Stimulated activated naive CD8-positive, alpha-beta T cell treated with anti-CD3 and anti-CD28 coated beads, Interleukin-15, amount 100 ng/mL, for 72 hours (primary cell): Measurements from ENCODE around the gene LETM1.

ENCODE experiments used
- ATAC-seq: fragments of 150-1000 bp; cut with Tn5 transposase; 2 replicates; pipeline ENCODE4 v1.10.0; 2021; ENCODE audit warnings: mild to moderate bottlenecking, moderate library complexity
- DNase-seq, 2 donors: peaks; one replicate each; pipeline ENCODE4 v3.0.0; 2021 to 2022
- H3K27ac Mint-ChIP-seq, 2 donors: one replicate each; pipeline ENCODE4 v1.8.0; 2022; ENCODE audit warnings: mild to moderate bottlenecking in 2 of 2, mixed read lengths in 2 of 2, moderate library complexity in 2 of 2
- H3K27me3 Mint-ChIP-seq: one replicate; pipeline ENCODE4 v1.8.0; 2022; ENCODE audit warnings: mixed read lengths
- H3K4me1 Mint-ChIP-seq: one replicate; pipeline ENCODE4 v1.8.0; 2022; ENCODE audit warnings: mild to moderate bottlenecking, mixed read lengths
- H3K4me3 Mint-ChIP-seq, 2 donors: one replicate each; pipeline ENCODE4 v1.8.0; 2022; ENCODE audit warnings: mild to moderate bottlenecking in 2 of 2, mixed read lengths in 2 of 2, moderate library complexity in 1 of 2
- H3K9me3 Mint-ChIP-seq, 2 donors: one replicate each; pipeline ENCODE4 v1.8.0; 2022; ENCODE audit warnings: mixed read lengths in 2 of 2

LETM1 gene

DNA sequence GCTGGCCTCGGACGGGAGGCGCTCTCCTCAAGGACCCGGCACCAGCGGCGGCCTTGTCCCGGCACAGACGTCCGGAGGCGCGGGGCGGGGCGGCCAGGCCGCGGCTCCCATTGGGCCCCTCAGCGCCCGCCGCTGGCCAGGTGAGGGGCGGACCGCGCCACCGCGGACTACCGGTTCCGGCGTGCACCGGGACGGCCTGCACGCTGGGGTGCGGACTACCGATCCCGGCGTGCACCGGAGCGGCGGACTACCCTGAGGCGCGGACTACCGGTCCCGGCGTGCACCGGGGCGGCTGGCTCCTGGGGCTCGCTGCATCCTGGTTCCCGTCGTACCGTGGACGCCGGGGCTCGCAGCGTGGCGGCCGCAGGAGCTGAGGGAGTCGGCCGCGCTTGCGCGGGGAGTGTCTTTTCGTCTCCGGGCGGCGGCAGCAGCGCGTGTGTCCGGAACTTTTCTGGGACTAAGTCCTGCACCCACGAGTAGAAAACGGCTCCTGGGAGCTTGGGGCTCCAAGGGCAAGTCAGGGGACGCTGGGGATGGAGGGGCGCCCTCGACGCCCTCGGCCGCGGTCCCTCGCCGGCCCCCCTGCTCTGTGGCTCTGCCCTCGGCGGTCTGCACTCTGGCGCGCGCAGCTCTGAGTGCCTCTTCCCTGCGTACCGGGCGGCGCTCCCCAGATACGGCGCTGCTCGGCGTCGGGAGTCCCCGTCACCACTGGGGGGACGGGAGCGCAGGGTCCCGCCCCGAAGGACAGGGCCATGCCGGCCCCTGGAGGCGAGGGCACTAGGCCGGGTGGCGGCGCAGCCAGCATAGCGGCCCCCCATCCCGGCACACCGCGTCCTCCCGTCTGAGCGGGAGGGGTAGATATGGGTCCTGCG, at the start of gene LETM1:
Gene LETM1, minus strand, starts transcription at position 86 of the 872 bp plus-strand sequence. CDS start 206 bp downstream, outside the sequence.
- ATAC-seq (peak; percentile 97), DNase-seq (peak; percentile 88 to 92)
- Mint-ChIP-seq H3K4me1 (peaks cover 51% of the 10 kb centered on the region), H3K27me3 (no peaks in the 10 kb centered on the region), H3K4me3 (peak within 1 kb of the TSS; percentile 84 to 90), H3K9me3 (no peaks in the 10 kb centered on the region), H3K27ac (peak within 1 kb of the TSS; percentile 52 to 91)

DNA sequence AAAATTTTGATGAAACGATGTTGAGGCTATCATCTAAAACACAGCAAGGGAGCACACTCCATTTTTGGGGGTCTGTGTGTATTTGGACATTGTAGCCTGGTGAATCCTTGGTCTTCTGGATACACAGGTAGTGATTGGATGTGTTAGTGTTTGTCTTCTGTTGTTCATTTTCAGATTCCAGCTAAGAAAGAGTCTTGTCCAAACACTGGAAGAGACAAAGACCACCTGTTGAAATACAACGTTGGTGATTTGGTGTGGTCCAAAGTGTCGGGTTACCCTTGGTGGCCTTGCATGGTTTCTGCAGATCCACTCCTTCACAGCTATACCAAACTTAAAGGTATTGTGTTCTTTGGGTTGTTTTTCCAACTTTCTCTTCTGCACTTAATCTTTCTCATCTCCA, 48.1 kb upstream of the LETM1 start:
- Mint-ChIP-seq H3K9me3 (no peaks in the 10 kb centered on the region), H3K27ac (no peak overlapping the region), H3K27me3 (no peaks in the 10 kb centered on the region), H3K4me3 (no peak overlapping the region), H3K4me1 (peaks cover 45% of the 10 kb centered on the region)
- no peak for DNase-seq
- no peak for ATAC-seq

DNA sequence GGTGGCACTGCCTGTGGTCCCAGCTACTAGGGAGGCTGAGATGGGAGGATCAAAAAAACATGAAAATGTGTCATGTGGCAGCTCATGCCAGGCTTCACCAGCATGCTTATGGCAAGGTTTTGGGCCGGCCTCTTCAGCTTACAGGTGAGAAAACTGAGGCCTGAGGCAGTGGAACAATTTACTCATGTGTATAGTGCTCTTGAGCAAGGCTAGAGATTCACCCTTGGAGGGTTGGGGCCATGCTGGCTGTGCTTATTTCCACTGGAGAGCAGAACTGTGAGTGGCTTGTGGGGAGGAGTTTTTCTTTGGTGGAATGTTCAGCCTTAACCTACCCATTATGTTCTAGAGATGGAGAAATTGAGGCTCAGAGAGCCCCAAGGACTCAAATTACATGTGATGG, 47.1 kb upstream of the LETM1 start:
- DNase-seq (no peak), ATAC-seq (no peak)
- H3K9me3 Mint-ChIP-seq = no peaks in the 10 kb centered on the region
- H3K4me3 Mint-ChIP-seq = no peak overlapping the region
- no peaks in the 10 kb centered on the region for H3K27me3 Mint-ChIP-seq
- H3K4me1 Mint-ChIP-seq = peaks cover 50% of the 10 kb centered on the region
- peak overlapping the region in 1 of 2 donors; percentile 75 for H3K27ac Mint-ChIP-seq

DNA sequence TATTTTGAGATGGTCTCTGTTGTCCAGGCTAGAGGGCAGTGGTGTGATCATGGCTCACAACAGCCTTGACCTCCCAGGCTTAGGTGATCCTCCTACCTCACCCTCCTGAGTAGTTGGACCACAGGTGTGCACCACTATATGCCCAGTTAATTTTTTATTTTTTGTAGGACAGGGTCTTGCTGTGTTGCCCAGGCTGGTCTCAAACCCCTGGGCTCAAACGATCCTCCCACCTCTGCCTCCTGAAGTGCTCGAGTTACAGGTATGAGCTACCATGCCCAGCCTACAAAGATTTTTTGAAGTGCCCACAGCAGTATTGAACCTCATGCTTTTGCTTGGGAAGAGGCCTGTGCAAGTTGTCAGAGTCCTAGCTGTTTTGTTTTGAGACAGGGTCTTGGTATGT, 46.3 kb upstream of the LETM1 start:
- no peak overlapping the region for H3K4me3 Mint-ChIP-seq
- H3K27me3 Mint-ChIP-seq = no peaks in the 10 kb centered on the region
- no peaks in the 10 kb centered on the region for H3K9me3 Mint-ChIP-seq
- peaks cover 50% of the 10 kb centered on the region for H3K4me1 Mint-ChIP-seq
- no peak for DNase-seq
- no peak for ATAC-seq
- no peak overlapping the region for H3K27ac Mint-ChIP-seq

DNA sequence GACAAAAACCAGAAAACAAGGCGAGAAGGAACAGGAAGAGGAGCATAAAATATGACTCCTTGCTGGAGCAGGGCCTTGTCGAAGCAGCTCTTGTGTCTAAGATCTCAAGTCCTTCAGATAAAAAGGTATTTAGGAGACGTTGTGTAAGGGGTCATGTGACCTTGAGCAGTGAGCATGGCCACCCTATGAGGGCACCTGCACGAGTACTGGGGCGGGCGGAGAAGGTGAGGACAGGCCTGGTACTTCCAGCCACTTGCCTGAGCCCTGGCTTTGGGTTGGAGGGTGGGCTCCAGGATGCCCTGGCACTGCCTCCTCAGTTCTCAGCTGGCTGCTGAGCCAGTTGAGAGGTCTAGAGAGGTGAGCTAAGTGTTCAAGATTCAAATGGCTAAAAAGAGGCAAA, 45.2 kb upstream of the LETM1 start:
- H3K27me3 Mint-ChIP-seq = no peaks in the 10 kb centered on the region
- H3K27ac Mint-ChIP-seq = no peak overlapping the region
- no peak for DNase-seq
- no peaks in the 10 kb centered on the region for H3K9me3 Mint-ChIP-seq
- ATAC-seq = no peak
- no peak overlapping the region for H3K4me3 Mint-ChIP-seq
- peaks cover 45% of the 10 kb centered on the region for H3K4me1 Mint-ChIP-seq

DNA sequence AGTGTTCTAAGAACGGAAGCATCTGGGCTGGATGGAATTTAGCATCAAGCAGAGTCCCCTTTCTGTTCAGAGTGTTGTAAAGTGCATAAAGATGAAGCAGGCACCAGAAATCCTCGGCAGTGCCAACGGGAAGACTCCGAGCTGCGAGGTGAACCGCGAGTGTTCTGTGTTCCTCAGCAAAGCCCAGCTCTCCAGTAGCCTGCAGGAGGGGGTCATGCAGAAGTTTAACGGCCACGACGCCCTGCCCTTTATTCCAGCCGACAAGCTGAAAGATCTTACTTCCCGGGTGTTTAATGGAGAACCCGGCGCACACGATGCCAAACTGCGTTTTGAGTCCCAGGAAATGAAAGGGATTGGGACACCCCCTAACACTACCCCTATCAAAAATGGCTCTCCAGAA, 44.7 kb upstream of the LETM1 start:
- Mint-ChIP-seq H3K4me3 (no peak overlapping the region), H3K9me3 (no peaks in the 10 kb centered on the region), H3K27ac (no peak overlapping the region), H3K27me3 (no peaks in the 10 kb centered on the region), H3K4me1 (peaks cover 43% of the 10 kb centered on the region)
- ATAC-seq = no peak
- DNase-seq = no peak

DNA sequence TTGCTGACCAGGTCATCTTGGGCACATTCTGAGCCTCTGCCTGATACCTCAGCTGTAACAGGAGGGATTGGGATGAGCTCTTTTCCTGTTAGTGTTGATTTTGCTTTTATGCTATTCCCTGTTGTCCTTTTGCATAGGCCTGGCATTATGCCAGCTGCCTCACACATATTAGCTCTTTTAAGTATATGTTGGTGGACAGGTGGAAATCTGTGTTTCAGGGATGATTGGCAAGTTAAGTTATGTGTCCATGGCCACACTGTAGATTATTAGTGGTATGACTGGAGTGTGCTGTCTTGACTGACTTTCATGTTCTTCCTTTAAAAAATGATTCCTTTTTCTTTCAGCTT, 44.1 kb upstream of the LETM1 start:
- ATAC-seq = no peak
- Mint-ChIP-seq H3K4me3 (no peak overlapping the region), H3K9me3 (no peaks in the 10 kb centered on the region), H3K27me3 (no peaks in the 10 kb centered on the region), H3K4me1 (peaks cover 41% of the 10 kb centered on the region), H3K27ac (no peak overlapping the region)
- DNase-seq = no peak

DNA sequence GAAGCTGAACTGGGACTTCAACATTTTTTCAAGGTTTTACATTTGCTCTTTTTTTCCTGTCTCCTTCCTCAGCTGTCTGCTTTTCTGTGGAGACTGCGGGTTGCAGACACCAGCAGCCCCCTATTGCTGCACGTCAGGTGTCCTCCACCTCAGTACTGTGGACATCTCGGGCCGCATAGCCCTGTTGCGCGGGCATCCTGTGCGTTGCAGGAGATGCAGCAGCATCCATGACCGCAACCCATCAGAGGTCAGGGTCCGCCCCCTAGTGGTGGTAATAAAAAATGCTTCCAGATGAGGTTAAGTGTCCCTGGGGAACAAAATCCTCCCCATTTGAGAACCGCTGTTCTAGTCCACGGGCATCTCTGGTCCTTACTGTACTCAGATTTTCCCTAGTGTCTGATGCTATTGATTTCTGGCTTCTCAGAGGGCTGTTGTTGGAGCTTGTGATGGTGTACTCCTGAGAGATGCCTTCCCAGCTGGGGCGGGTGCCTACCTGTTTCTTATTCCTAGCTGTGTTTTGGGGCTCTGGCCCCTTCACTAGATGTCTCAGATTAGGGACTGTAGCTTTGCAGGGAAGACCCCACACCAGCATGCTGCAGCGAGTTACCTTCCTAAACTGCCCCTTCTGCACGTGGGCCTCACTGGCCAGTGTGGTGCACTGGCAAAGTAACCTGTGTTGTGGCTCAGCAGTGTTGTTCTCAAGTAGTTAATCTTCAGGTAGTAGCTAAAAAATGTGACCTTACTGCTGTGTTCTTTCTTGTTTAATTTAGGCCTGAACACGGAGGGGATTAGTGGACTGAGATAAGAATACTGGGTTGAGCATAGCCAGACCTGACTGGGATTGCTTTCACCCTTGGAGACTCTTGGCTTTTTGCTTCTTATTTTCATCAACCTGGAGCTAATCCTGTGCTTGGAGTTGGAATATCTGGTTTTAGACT, 43.5 kb upstream of the LETM1 start:
- Mint-ChIP-seq H3K4me1 (peaks cover 35% of the 10 kb centered on the region), H3K9me3 (no peaks in the 10 kb centered on the region), H3K4me3 (no peak overlapping the region), H3K27me3 (no peaks in the 10 kb centered on the region), H3K27ac (peak overlapping the region in 1 of 2 donors; percentile 48)
- peak; percentile 96 for ATAC-seq
- peak; percentile 68 to 75 for DNase-seq

DNA sequence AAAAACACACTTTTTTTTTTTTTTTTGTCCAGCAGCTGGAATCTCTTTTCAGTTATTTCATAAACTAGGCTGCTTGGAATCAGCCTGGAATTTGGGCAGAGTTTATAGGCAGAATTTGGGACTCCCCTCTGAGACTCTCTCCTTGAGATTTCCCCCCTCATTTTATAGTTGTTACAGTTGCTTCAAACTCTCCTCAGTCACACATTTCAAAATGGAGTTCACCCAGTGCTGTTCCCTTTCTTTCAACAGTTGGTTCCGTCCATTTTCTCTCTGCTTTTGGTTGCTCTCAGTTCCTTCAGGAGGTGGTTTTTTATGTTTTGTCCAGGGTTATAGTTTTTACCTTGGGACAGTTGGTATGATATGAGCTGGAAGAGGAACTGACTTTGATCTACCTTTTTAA, 42.7 kb upstream of the LETM1 start:
- ATAC-seq (peak; percentile 7), DNase-seq (no peak)
- peaks cover 34% of the 10 kb centered on the region for H3K4me1 Mint-ChIP-seq
- no peaks in the 10 kb centered on the region for H3K27me3 Mint-ChIP-seq
- H3K9me3 Mint-ChIP-seq = no peaks in the 10 kb centered on the region
- no peak overlapping the region for H3K27ac Mint-ChIP-seq
- H3K4me3 Mint-ChIP-seq = no peak overlapping the region

DNA sequence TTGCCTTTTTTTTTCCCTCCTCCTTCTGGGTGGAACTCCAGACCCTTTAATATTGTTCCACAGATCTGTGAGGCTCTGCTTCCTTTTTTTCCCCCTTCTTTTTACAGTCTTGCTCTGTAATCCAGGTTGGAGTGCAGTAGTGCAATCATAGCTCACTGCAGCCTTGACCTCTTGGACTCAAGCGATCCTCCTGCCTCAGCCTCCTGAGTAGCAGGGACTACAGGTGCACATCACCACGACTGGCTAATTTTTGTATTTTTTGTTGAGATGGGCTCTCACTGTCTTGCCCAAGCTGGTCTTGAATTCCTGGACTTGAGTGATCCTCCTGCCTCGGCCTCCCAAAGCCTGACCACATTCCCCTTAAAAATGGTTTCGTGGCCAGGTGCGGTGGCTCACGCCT, 42.1 kb upstream of the LETM1 start:
- DNase-seq (no peak), ATAC-seq (no peak)
- peaks cover 34% of the 10 kb centered on the region for H3K4me1 Mint-ChIP-seq
- no peak overlapping the region for H3K4me3 Mint-ChIP-seq
- H3K27ac Mint-ChIP-seq = no peak overlapping the region
- no peaks in the 10 kb centered on the region for H3K27me3 Mint-ChIP-seq
- H3K9me3 Mint-ChIP-seq = no peaks in the 10 kb centered on the region

DNA sequence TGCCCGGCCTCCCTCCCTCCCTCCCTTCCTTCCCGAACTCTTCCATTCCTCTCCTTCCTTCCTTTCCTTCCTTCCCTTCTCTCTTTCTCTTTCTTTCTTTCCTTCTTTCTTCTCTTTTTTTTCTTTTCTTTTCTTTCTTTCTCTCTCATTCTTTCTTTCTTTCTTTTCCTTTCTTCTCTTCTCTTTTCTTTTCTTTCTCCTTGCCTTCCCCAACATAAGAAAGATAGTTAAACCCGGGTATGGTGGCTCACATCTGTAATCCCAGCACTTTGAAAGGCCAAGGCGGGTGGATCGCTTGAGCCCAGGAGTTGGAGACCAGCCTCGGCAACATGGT, 40.7 kb upstream of the LETM1 start:
- Mint-ChIP-seq H3K4me3 (no peak overlapping the region), H3K9me3 (no peaks in the 10 kb centered on the region), H3K27me3 (no peaks in the 10 kb centered on the region), H3K27ac (no peak overlapping the region), H3K4me1 (peaks cover 30% of the 10 kb centered on the region)
- DNase-seq (no peak), ATAC-seq (no peak)

DNA sequence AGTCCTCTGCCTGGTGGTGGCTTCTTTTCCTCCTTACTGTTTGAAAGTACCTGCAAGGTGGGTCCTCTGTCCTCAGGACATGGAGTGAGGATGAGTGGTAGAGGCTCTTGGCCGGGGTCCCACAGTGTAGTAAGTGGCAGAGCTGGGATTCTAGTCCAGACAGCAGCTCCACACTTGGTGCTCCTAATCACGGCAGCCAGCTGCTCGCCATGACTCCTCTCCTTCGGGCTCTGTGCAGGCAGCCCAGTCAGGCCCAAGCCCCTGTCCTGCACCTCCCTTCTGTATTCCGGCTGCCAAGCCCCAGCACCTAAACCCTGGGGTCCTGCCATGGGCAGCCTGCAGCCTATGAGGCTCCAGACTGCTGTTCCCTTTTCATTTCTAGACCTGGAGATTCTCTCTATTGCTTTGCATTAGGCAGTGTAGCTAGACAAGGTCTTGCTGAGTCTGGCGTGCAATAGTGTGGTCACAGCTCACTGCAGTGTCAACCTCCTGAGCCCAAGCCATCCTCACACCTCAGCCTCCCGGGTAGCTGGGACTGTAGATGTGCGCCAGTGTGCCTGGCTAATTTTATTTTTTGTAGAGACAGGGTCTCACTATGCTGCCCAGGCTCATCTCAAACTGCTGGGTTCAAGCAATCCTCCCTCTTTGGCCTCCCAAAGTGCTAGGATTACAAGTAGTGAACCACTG, 40.2 kb upstream of the LETM1 start:
- ATAC-seq = no peak

DNA sequence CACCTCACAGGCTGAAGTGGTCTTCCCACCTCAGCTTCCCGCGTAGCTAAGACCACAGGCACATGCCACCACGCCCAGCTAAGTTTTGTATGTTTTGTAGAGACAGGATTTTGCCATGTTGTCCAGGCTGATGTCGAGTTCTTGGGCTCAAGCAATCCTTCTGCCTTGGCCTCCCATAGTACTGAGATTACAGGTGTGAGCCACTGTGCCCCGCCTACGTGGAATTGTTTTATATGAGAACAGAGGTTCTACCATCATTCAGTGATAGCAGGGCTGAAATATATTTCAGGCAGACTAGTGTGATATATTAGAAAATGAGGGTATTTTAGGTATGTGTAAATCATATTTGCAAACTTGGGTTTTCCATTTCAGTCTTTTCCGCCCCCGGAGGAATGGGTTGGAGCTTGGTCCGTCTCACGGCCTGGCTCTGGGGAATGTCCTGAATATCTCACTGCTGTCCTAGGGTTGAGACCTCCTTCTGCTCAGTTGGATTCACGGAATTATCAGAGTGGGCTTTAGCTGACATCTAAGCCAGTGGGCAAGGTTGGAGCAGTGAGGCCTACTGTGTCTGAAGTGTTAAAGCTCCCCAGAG, 35.1 kb upstream of the LETM1 start:
- no peak overlapping the region for H3K4me3 Mint-ChIP-seq
- H3K27me3 Mint-ChIP-seq = no peaks in the 10 kb centered on the region
- ATAC-seq (no peak), DNase-seq (no peak)
- peaks cover 18% of the 10 kb centered on the region for H3K4me1 Mint-ChIP-seq
- H3K9me3 Mint-ChIP-seq = no peaks in the 10 kb centered on the region
- no peak overlapping the region for H3K27ac Mint-ChIP-seq

More for the DNA sequence above, 40.2 kb upstream of the LETM1 start:
- H3K4me3 Mint-ChIP-seq = no peak overlapping the region
- H3K27ac Mint-ChIP-seq = no peak overlapping the region
- DNase-seq = no peak
- no peaks in the 10 kb centered on the region for H3K9me3 Mint-ChIP-seq
- H3K27me3 Mint-ChIP-seq = no peaks in the 10 kb centered on the region
- peaks cover 29% of the 10 kb centered on the region for H3K4me1 Mint-ChIP-seq

DNA sequence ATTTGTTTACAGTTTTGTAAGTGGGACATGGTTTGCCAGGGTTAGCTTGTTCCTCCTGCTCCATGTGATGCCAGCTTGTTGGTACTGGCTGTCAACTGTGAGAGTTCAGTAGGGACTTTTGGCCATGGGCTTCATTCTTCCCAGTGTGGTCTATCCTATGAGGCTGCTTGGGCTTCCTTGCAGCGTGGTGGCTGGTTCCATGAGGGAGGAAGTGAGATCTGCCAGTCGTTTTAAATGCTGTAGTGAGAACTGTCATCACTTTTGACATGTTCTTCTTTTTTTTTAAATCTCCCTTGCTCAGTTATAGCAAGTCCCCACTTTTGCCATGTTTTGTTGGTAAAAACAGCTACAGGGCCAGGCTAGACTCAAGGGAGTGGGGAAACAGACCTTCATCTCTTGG, 31.1 kb upstream of the LETM1 start:
- no peaks in the 10 kb centered on the region for H3K9me3 Mint-ChIP-seq
- H3K4me3 Mint-ChIP-seq = no peak overlapping the region
- H3K4me1 Mint-ChIP-seq = peaks cover 24% of the 10 kb centered on the region
- no peaks in the 10 kb centered on the region for H3K27me3 Mint-ChIP-seq
- no peak for DNase-seq
- ATAC-seq = no peak
- H3K27ac Mint-ChIP-seq = no peak overlapping the region

DNA sequence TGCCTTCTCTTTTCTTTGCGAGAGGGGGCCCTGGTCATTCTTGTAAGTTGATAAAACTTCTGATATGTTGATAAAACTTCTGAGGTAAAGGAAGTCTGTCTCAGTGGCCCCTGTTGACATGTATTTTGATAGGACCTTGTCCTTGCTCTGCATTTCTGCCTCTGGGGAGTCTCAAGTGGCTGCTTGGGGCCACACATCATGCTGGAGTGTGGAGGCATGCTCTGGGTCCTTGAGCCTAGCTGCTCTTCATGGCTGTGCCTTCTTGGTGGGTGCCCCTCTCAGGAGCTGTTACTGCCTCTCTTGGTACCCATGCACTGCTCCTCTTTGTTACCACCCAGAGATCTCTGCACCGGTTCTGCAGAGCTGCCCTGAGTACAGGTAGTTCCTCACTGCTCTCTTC, 29.5 kb upstream of the LETM1 start:
- no peak for ATAC-seq
- peaks cover 24% of the 10 kb centered on the region for H3K4me1 Mint-ChIP-seq
- H3K27ac Mint-ChIP-seq = no peak overlapping the region
- no peaks in the 10 kb centered on the region for H3K27me3 Mint-ChIP-seq
- DNase-seq = no peak
- H3K4me3 Mint-ChIP-seq = no peak overlapping the region
- no peaks in the 10 kb centered on the region for H3K9me3 Mint-ChIP-seq
